ENCODE measurements around the gene CDH12.
"Not testable (repeated sequence)": the region's sequence is repeated elsewhere in the genome, so short reads cannot be mapped to it uniquely, and the experiment has no call there.

Gene CDH12

GRCh38 chr5:22643356-22643755 lies 209.8 kb downstream of the CDH12 start:
- DNase-seq: no peak

GRCh38 chr5:22631683-22632082 lies 221.5 kb downstream of the CDH12 start:
- no peak for DNase-seq

- DNase-seq: no peak
Measured at GRCh38 chr5:22627029-22627428, 226.1 kb downstream of the CDH12 start.

GRCh38 chr5:22625451-22625850 lies 227.7 kb downstream of the CDH12 start:
- DNase-seq: no peak

GRCh38 chr5:22621084-22621483 lies 232.1 kb downstream of the CDH12 start:
- DNase-seq: no peak

- no peak for DNase-seq
Measured at GRCh38 chr5:22615964-22616363, 237.2 kb downstream of the CDH12 start.

DNA sequence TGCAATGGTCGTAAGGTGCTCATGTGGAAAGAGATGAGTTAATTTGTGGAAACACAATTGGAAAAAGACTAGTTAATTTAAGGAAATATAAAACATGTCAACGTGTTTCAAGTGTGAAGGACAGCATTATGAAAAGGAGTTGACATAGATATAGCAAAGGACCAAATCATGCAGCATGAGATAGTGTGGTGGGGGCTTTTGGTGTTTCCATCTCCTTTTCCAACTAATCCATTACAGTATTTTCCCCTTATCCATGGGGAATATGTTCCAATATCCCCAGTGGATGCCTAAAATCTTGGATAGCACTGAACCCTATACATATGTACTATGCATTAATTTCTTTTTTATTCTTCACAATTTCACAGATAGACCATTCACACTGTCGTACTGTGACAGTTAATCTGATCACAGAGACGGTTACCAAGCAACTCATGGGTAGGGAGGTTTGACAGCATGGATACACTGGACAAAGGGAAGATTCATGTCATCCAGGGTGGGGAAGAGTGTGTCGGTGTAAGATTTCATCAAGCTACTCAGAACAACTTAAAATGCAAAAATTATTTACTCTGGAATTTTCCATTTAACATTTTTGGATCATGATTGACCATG lies 238.6 kb downstream of the CDH12 start:
- DNase-seq: no peak

GRCh38 chr5:22612928-22613327 lies 240.2 kb downstream of the CDH12 start:
- DNase-seq: no peak

DNA sequence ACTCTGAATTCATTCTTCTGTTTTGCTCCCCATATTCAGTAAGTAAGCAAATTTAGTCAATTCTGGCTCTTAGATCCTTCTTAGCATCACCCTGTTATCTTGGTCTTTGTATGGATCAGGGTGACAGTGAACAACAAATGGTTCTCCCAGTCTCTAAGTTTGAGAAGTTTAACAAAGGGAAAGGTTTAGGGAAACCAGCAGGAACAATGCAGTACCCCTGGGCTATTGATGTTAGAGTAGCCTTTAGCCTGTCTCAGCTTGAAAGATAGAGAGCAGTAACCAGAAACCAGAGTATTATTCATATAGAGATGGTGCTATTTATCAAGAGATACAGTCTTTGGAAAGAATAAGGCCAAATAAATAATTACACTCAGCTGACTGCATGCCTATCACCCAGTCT lies 241.8 kb downstream of the CDH12 start:
- no peak for DNase-seq

- not testable (repeated sequence) for DNase-seq
Measured at GRCh38 chr5:22607498-22607897, 245.6 kb downstream of the CDH12 start.

GRCh38 chr5:22605473-22605872 lies 247.7 kb downstream of the CDH12 start:
- DNase-seq: no peak

GRCh38 chr5:22604711-22605110 lies 248.4 kb downstream of the CDH12 start:
- DNase-seq: no peak

GRCh38 chr5:22598796-22599195 lies 254.3 kb downstream of the CDH12 start:
- DNase-seq: no peak

GRCh38 chr5:22596404-22596970 lies 256.7 kb downstream of the CDH12 start:
- no peak for DNase-seq

- no peak for DNase-seq
Measured at GRCh38 chr5:22594491-22594890, 258.7 kb downstream of the CDH12 start.

DNA sequence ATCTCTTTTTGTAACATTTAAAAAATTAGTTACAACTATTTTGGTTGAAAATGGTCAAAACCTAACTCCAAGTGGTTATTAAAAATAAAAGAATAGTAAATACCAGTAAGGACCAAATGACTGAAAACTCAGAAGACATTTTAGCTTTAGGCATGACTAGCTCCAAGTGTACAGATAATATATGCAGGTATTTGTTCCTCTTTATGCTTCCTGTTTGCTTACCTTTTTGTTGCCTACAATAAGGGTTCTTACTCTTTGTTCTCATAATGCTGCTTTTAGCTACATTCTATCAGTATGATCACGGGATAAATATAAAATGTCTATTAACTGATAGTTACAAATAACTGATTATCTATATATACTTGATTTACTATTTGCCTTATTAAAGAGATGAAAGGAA lies 259.6 kb downstream of the CDH12 start:
- no peak for DNase-seq

GRCh38 chr5:22591461-22591860 lies 261.7 kb downstream of the CDH12 start:
- no peak for DNase-seq

GRCh38 chr5:22590677-22591268 lies 262.4 kb downstream of the CDH12 start:
- DNase-seq: no peak

- DNase-seq: no peak
Measured at GRCh38 chr5:22577711-22578110, 275.4 kb downstream of the CDH12 start.

DNA sequence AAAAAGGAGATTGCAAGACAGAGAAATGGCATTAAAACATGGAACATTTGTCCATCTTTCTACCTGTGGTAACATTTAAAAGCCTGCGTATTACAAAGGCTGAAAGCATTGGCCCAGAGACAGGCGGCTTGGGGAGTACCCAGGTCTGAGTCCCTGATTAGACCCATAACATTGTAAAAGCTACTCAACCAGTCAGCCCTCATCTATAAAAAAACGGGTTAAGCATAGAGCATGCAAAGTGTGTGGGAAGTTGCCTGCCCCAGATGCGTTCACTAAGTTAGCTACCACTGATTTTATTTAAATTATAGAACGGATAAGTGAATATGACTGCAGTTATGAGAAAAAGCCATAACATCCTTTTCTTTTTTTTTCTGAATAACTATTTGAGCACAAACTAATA lies 276.1 kb downstream of the CDH12 start:
- DNase-seq: no peak

DNA sequence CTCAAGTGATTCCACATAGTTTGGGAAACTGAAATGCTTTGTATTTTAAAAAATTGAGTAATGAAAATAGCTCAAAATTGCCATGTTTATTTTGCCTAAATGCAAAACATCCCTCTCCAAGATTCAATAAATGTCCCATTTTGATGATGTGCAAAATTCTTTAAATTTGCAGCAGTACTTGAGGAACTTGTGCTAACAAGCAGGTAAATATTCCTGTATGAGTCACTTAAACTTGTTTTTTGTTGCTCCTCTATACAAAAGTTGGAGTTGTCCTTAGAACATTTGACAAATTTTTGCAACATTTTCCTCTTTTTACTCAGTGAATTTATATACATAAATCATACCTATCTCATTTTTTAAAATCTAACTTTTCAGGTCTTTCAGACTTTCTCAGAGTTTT lies 280.2 kb downstream of the CDH12 start:
- no peak for DNase-seq

GRCh38 chr5:22567983-22568382 lies 285.2 kb downstream of the CDH12 start:
- DNase-seq: no peak

GRCh38 chr5:22560147-22560546 lies 293.0 kb downstream of the CDH12 start:
- no peak for DNase-seq

- no peak for DNase-seq
Measured at GRCh38 chr5:22557251-22557650, 295.9 kb downstream of the CDH12 start.

- no peak for DNase-seq
Measured at GRCh38 chr5:22554475-22554874, 298.7 kb downstream of the CDH12 start.

All from activated naive CD4-positive, alpha-beta T cell (primary cell).